HG03039 (cell line): Measurements from ENCODE around the gene GABARAPL1.
"Not testable (repeated sequence)": the region's sequence is repeated elsewhere in the genome, so short reads cannot be mapped to it uniquely, and the experiment has no call there.

Experiments used
- ATAC-seq: cut with Tn5 transposase; IDR thresholded peaks from one replicate; pipeline ENCODE4 v1.9.1; 2021; ENCODE audit warnings: mild to moderate bottlenecking, moderate library complexity; ENCODE audit not compliant: unreplicated experiment

The GABARAPL1 gene

GRCh38 chr12:10196210-10196609 lies 16.5 kb upstream of the GABARAPL1 start:
- ATAC-seq: peak; percentile 64

DNA sequence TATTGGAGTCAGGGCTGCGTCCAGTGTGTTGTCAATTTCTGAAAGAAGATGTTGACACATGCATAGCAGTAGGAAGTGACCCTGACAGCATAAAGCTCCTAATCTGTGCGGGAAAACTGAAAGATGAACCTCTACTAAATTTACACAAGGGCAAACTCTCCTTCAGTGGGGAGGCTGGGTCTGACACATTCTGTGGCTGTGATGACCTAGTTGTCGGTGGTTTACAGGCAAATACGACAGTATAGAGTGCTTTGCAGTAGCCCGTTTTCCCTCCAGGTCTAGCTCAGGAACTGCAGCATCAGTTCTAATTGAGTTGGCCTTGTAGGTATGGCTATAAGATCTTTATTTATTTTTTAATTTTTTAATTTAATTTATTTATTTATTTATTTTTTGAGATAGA lies 14.8 kb upstream of the GABARAPL1 start:
- no peak for ATAC-seq

- not testable (repeated sequence) for ATAC-seq
These were observed 8.2 kb upstream of the GABARAPL1 start for GRCh38 chr12:10204495-10204894.

DNA sequence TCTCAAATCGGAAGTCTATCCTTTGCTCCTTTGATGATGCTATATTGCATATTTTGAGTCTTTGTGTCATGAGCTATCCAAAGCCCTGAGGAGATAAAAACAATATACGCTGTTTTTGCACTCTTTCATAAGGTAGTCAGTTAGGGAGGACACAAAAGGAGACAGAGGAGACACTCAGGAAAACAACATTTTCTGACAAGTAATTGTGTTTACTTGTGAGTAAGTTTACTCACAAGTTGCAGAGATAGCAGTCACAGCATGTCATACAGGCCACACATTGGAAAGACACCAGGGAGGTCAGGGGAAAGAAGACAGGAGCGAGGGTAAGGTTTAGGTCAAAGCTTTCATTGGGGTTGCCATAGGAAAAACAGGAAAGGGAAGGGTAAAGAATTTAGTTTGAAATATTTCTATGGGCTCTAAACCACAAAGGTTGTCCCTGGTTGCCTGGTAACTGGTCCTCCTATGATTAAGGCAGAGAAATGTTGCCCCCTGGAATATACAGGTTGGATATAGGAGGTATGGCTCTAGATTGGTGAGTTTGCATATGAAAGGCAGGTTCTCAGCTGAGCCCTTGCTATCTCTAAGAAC lies 7.4 kb upstream of the GABARAPL1 start:
- ATAC-seq: no peak

- no peak for ATAC-seq
These were observed 5.5 kb upstream of the GABARAPL1 start for GRCh38 chr12:10207136-10207535.

DNA sequence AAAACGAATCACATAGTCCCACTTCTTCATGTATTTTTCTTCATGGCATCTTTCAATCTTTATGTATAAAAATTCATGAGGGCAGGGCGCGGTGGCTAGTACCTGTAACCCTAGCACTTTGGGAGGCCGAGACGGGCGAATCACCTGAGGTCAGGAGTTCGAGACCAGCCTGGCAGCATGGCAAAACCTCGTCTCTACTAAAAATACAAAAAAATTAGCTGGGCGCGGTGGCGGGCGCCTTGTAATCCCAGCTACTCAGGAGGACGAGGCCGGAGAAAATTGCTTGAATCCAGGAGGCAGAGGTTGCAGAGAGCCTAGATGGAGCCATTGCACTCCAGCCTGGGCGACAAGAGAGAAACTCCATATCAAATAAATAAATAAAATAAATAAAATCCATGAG lies 2.5 kb upstream of the GABARAPL1 start:
- no peak for ATAC-seq

- no peak for ATAC-seq
These were observed 1.4 kb upstream of the GABARAPL1 start for GRCh38 chr12:10211101-10211939.

DNA sequence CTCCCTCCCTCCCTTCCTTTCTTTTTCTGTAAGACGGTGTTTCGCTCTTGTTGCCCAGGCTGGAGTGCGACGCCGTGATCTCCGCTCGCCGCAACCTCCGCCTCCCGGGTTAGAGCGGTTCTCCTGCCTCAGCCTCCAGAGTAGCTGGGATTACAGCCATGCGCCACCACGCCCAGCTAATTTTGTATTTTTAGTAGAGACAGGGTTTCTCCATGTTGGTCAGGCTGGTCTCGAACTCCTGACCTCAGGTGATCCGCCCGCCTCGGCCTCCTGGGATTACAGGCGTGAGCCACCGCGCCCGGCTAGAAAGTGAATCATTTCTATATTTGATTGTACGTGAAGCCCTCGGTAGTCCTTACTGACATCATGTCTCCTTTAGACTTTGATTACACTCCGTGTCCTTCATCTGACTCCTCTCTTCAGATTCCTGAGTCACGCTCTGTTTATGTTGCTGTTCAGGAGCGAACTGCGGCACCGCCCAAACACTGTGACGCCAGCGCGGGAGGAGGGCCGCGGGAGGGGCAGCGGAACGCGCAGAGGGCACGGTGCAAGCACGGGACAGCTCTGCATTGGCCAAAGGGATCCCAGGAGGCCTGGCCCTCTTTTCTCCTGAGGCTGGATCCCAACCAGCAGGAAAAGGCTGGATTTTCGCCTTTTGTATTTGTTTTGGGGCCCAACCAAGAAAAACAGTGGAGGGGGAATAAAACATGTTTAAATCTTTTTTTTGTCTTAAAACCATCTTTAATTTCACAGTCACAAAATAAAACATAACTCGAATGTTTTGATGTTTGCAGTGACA lies 538 bp upstream of the GABARAPL1 start:
- peak; percentile 72 for ATAC-seq

- ATAC-seq: peak; percentile 42
These were observed 775 bp downstream of the GABARAPL1 start for GRCh38 chr12:10213168-10214135.

- ATAC-seq: no peak
These were observed 1.6 kb downstream of the GABARAPL1 start for GRCh38 chr12:10214136-10214894.

- ATAC-seq: no peak
These were observed 2.2 kb downstream of the GABARAPL1 start for GRCh38 chr12:10214895-10215267.

- ATAC-seq: no peak
These were observed 2.8 kb downstream of the GABARAPL1 start for GRCh38 chr12:10215436-10215835.

DNA sequence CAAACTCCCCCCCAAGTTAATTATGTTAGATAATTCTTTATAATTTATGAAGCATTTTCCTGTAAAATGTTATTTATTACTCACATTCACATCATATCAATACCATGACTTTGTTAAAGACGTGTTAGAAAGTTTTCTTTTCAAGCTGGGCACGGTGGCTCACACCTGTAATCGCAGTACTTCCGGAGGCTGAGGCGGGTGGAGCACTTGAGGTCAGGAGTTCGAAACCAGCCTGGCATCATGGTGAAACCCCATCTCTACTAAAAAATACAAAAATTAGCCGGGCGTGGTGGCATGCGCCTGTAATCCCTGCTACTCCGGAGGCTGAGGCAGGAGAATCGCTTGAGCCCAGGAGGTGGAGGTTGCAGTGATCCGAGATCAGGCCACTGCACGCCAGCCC lies 3.3 kb downstream of the GABARAPL1 start:
- not testable (repeated sequence) for ATAC-seq

- no peak for ATAC-seq
These were observed 5.3 kb downstream of the GABARAPL1 start for GRCh38 chr12:10218021-10218420.

DNA sequence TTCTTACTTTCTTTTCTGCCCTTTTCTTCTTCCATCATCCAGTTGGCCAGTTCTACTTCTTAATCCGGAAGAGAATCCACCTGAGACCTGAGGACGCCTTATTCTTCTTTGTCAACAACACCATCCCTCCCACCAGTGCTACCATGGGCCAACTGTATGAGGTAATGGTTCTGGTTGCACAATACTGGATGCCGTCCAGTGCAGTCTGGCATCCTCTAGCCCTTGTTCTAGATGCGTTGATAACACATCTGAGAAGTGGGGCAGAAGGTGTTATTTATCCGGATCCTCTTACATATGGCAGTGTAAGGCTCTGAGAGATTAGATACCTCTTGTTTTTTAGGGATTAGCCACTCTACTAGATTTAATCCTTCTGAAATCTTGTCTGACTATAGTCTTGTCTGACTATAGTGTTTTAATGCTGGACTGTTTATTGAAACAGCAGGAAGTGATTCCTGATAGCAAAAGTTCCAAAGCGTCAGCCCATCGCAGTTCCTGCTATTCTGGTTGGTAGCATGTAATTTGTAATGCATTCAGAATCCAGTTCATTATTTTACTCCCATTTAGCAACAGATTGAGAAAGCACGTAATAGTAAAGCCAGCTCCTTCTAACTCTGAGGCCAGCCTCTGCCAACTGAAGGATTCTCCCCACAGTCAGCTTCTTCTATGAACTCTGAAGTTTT lies 7.9 kb downstream of the GABARAPL1 start:
- ATAC-seq: no peak

GRCh38 chr12:10221846-10222245 lies 9.2 kb downstream of the GABARAPL1 start:
- no peak for ATAC-seq

DNA sequence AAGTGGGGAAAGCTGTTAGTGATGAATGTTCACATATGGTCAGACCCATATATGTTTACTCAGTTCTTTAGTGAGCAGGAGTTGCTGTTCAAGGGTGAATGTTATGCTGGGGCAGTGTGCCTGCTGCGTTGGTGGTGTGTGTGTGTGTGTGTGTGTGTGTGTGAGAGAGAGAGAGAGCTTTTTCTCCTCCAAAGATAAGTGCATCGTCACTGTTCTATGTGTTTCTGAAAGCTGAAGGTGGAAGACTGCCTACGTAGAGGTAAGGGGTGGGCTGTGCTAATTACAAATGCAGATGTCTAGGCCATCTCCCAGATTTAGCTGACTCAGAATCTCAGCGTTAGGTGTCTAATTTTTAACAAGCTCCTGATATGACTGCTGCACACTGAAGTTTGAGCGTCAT lies 10.5 kb downstream of the GABARAPL1 start:
- ATAC-seq: no peak

DNA sequence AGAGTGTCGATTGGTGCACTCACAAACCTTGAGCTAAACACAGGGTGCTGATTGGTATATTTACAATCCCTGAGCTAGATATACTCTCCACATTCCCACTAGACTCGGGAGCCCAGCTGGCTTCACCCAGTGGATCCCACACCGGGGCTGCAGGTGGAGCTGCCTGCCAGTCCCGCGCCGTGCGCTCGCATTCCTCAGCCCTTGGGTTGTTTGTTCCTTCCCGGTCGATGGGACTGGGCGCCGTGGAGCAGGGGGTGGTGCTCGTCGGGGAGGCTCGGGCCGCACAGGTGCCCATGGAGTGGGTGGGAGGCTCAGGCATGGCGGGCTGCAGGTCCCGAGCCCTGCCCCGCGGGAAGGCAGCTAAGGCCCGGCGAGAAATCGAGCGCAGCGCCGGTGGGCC lies 12.7 kb downstream of the GABARAPL1 start:
- not testable (repeated sequence) for ATAC-seq

- ATAC-seq: no peak
These were observed 13.4 kb downstream of the GABARAPL1 start for GRCh38 chr12:10226086-10226485.
